ENCODE measurements around the gene ELF4. TPM values are rescaled to one million over a fixed set of nuclear protein-coding genes. Genes with fewer than 3 reads are reported as not detected.
"Not testable (repeated sequence)": the region's sequence is repeated elsewhere in the genome, so short reads cannot be mapped to it uniquely, and the experiment has no call there.

The ELF4 gene
- total RNA-seq, 1 experiment from 2014 or later, result 19.5 TPM

- peaks cover 22% of the 10 kb centered on the region for H3K4me1 Mint-ChIP-seq (ENCODE audit: insufficient read depth, unreplicated experiment)
- no peaks in the 10 kb centered on the region for H3K9me3 Mint-ChIP-seq (ENCODE audit: unreplicated experiment)
- peaks cover 6% of the 10 kb centered on the region for H3K36me3 Mint-ChIP-seq (ENCODE audit: insufficient read depth, unreplicated experiment)
- no peak for DNase-seq (ENCODE audit: unreplicated experiment)
- intact Hi-C loops (cut with micrococcal nuclease), result no loop called here
- no peak overlapping the region for H3K4me3 Mint-ChIP-seq (ENCODE audit: unreplicated experiment)
- CTCF ChIA-PET, result interaction anchor here (0.6 to 1.5 kb wide), 9 partner anchors 10 to 861 kb away, joined by 3 to 9 read pairs (median 4); partner anchors contain the start of gene ELF4
- H3K27ac Mint-ChIP-seq (ENCODE audit: low read depth, unreplicated experiment), result no peak overlapping the region
- TF ChIP-seq CTCF (IDR thresholded peaks at IDR 0.05; ENCODE audit: unreplicated experiment), result no peak
- peaks cover 27% of the 10 kb centered on the region for H3K27me3 Mint-ChIP-seq (ENCODE audit: insufficient read depth, unreplicated experiment)
- POLR2A ChIA-PET, result interaction anchor here (0.7 to 5.1 kb wide), 4 partner anchors 9 to 212 kb away, joined by 3 to 39 read pairs (median 8); partner anchors contain the start of genes AIFM1 and ELF4
- no TSS peak for BruUV-seq (replicated peaks)
Measured at GRCh38 chrX:130119312-130119898, 9.1 kb upstream of the ELF4 start.

- TF ChIP-seq CTCF (IDR thresholded peaks at IDR 0.05; ENCODE audit: unreplicated experiment), result no peak
Measured at GRCh38 chrX:130118441-130119311, 8.4 kb upstream of the ELF4 start.

GRCh38 chrX:130117166-130117565, 6.9 kb upstream of the ELF4 start:
- peaks cover 15% of the 10 kb centered on the region for H3K27me3 Mint-ChIP-seq (ENCODE audit: insufficient read depth, unreplicated experiment)
- DNase-seq (ENCODE audit: unreplicated experiment), result no peak
- H3K4me3 Mint-ChIP-seq (ENCODE audit: unreplicated experiment), result no peak overlapping the region
- ChIA-PET CTCF (interaction anchor here (0.6 kb wide), 1 partner anchor 516 kb away, joined by 3 read pairs; no protein-coding TSS in a partner anchor), POLR2A (no interaction called here)
- BruUV-seq (replicated peaks), result no TSS peak
- H3K27ac Mint-ChIP-seq (ENCODE audit: low read depth, unreplicated experiment), result no peak overlapping the region
- H3K9me3 Mint-ChIP-seq (ENCODE audit: unreplicated experiment), result no peaks in the 10 kb centered on the region
- no peak for TF ChIP-seq CTCF (IDR thresholded peaks at IDR 0.05; ENCODE audit: unreplicated experiment)
- peaks cover 6% of the 10 kb centered on the region for H3K36me3 Mint-ChIP-seq (ENCODE audit: insufficient read depth, unreplicated experiment)
- H3K4me1 Mint-ChIP-seq (ENCODE audit: insufficient read depth, unreplicated experiment), result peaks cover 26% of the 10 kb centered on the region
- intact Hi-C loops (cut with micrococcal nuclease), result no loop called here

More at GRCh38 chrX:130118441-130119311, 8.4 kb upstream of the ELF4 start:
- POLR2A ChIA-PET, result interaction anchor here (0.6 to 5.1 kb wide), 5 partner anchors 9 to 211 kb away, joined by 3 to 39 read pairs (median 5); partner anchors contain the start of genes AIFM1 and ELF4
- Mint-ChIP-seq H3K36me3 (ENCODE audit: insufficient read depth, unreplicated experiment) (peaks cover 6% of the 10 kb centered on the region), H3K27me3 (ENCODE audit: insufficient read depth, unreplicated experiment) (peaks cover 27% of the 10 kb centered on the region), H3K4me1 (ENCODE audit: insufficient read depth, unreplicated experiment) (peaks cover 26% of the 10 kb centered on the region), H3K27ac (ENCODE audit: low read depth, unreplicated experiment) (no peak overlapping the region), H3K9me3 (ENCODE audit: unreplicated experiment) (no peaks in the 10 kb centered on the region), H3K4me3 (ENCODE audit: unreplicated experiment) (no peak overlapping the region)
- CTCF ChIA-PET, result interaction anchor here (0.5 to 1.5 kb wide), 5 partner anchors 9 to 74 kb away, joined by 3 to 9 read pairs (median 4); partner anchors contain the start of gene ELF4
- peak; percentile 73 for DNase-seq (ENCODE audit: unreplicated experiment)
- BruUV-seq (replicated peaks), result no TSS peak
- intact Hi-C loops (cut with micrococcal nuclease), result no loop called here

GRCh38 chrX:130115119-130115885, 5.0 kb upstream of the ELF4 start:
- BruUV-seq (replicated peaks); H3K36me3 Mint-ChIP-seq (ENCODE audit: insufficient read depth, unreplicated experiment); H3K4me3 Mint-ChIP-seq (ENCODE audit: unreplicated experiment); intact Hi-C loops (cut with micrococcal nuclease); H3K27ac Mint-ChIP-seq (ENCODE audit: low read depth, unreplicated experiment); H3K9me3 Mint-ChIP-seq (ENCODE audit: unreplicated experiment): not testable (repeated sequence)
- H3K4me1 Mint-ChIP-seq (ENCODE audit: insufficient read depth, unreplicated experiment), result peaks cover 33% of the 10 kb centered on the region
- ChIA-PET CTCF (interaction anchor here (0.6 kb wide), 2 partner anchors 23 to 135 kb away, joined by 3 read pairs; no protein-coding TSS in a partner anchor), POLR2A (interaction anchor here (1.6 to 2.4 kb wide), 2 partner anchors 10 to 50 kb away, joined by 3 to 7 read pairs; partner anchors contain the start of gene AIFM1)
- peak; percentile 19 for DNase-seq (ENCODE audit: unreplicated experiment)
- peaks cover 15% of the 10 kb centered on the region for H3K27me3 Mint-ChIP-seq (ENCODE audit: insufficient read depth, unreplicated experiment)
